Measurements from ENCODE around the gene SMAD4.
"Not testable (repeated sequence)": the region's sequence is repeated elsewhere in the genome, so short reads cannot be mapped to it uniquely, and the experiment has no call there.

DNA sequence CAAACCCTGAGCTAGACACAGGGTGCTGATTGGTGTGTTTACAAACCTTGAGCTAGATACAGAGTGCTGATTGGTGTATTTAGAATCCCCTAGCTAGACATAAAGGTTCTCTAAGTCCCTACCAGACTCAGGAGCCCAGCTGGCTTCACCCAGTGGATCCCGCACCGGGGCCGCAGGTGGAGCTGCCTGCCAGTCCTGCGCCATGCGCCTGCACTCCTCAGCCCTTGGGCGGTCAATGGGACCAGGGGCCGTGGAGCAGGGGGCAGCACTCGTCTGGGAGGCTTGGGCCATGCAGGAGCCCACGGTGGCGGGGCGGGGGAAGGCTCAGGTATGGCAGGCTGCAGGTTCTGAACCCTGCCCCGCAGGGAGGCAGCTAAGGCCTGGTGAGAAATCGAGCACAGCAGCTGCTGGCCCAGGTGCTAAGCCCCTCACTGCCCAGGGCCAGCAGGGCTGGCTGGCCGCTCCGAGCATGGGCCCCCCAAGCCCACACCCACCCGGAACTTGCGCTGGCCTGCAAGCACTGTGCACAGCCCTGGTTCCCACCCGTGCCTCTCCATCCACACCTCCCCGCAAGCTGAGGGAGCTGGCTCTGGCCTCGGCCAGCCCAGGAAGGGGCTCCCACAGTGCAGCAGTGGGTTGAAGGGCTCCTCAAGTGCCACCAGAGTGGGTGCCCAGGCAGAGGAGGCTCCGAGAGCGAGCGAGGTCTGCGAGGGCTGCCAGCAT is 81.8 kb downstream of the SMAD4 start:
- TF ChIP-seq, protein P1, sequence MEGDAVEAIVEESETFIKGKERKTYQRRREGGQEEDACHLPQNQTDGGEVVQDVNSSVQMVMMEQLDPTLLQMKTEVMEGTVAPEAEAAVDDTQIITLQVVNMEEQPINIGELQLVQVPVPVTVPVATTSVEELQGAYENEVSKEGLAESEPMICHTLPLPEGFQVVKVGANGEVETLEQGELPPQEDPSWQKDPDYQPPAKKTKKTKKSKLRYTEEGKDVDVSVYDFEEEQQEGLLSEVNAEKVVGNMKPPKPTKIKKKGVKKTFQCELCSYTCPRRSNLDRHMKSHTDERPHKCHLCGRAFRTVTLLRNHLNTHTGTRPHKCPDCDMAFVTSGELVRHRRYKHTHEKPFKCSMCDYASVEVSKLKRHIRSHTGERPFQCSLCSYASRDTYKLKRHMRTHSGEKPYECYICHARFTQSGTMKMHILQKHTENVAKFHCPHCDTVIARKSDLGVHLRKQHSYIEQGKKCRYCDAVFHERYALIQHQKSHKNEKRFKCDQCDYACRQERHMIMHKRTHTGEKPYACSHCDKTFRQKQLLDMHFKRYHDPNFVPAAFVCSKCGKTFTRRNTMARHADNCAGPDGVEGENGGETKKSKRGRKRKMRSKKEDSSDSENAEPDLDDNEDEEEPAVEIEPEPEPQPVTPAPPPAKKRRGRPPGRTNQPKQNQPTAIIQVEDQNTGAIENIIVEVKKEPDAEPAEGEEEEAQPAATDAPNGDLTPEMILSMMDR (IDR thresholded peaks at IDR 0.05), result not testable (repeated sequence)
- TF ChIP-seq POLR2A (IDR thresholded peaks at IDR 0.05), result not testable (repeated sequence)
